GM21360 (cell line): ENCODE measurements around the gene MOB2.
"Not testable (repeated sequence)": the region's sequence is repeated elsewhere in the genome, so short reads cannot be mapped to it uniquely, and the experiment has no call there.

Experiments
- ATAC-seq: cut with Tn5 transposase; IDR thresholded peaks from one replicate; pipeline ENCODE4 v1.9.1; 2021; ENCODE audit warnings: mild to moderate bottlenecking, moderate library complexity; ENCODE audit not compliant: unreplicated experiment

The MOB2 gene

DNA sequence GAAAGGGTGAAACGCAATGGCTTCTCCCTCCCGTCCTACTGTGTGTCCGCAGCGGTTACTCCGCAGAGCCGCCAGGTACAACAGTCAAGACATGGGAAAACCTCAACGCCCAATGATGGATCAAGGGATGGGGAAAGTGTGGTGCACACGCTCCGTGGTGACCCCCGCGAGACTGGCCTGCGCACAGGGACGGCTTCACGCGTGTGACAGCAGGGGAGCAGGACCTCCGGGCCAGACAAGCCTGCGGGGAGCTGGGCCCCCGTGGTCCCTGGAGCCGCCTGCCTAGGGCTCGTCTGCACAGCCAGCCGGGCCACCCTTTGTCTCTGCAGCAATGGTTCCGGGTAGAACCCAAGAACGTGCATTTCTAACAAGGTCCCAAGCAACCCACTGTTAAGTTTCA lies 31.7 kb upstream of the MOB2 start:
- ATAC-seq: no peak

DNA sequence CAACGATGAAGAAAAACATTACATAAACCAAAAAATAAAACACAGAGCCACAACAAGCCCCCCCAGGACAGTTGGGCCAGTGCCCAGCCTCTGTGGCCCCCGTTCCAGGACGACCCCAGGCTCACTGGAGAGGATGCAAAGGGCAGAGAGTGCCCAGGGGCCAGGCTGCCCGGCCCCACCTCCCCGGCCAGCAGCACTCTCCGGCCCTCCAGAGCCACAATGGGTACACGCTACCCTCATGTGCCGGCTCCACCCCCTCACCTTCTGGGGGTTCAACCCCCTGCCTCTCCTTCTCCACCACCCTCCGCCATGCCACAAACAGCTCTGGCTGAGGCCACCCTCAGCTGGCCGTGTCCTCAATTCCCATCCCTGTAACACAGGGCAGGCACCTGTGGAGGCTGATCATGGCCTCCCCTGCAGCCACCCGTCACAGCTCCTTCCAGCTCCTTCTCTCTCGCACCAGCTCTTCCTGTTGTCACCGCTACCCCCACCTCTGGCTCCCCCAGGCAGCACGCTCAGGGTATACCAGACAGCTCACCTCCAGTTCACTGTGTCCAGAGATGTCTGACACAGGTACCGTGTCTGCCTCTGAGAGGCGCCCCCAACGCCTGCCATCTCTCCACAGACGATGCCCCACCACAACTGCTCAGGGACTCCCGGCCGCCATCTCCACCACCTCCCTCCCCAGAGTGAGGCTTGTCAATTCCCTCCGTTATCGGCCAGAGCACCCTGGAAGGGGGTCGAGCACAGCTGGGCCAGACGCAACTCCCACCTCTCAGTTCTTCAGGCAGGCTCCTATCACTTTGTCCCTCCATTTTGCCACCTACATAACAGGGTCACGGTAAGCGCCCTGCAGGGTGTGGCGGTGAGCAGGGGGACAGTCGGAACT lies 30.8 kb upstream of the MOB2 start:
- ATAC-seq: no peak

DNA sequence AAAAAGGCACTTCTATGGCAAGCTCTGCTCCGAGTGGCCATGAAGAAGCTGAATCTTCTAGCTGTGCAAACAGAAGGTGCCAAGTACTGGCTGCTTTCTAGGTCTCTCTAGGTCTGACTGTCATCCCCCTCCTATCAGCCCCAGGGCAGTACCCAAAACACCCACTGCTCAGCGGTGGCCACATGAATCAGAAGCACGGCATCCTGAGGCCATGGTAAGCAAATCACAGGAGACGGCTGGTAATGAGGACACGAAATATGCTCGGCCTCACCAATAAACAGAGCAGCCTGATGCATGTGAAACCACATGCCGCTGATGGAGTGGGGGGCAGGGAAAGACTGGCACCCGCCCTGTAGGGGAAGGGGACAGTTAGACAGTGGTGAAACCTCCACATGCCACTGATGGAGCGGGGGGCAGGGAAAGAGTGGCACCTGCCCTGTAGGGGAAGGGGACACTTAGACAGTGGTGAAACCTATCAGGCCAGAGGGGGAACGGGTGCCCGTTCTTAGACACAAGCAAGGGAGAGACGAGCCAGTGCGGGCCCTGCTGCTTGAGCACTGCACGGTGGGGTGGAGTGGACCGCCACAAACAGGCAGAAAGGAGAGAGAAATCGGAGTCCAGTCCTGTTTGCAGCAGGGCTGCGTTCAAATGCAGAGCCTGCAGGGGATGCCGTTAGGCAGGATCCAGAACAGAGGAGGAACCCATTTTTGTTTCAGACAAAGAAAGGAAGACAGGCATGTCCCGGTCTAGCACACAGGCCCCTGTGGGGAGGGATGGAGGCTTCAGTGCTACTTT lies 29.9 kb upstream of the MOB2 start:
- ATAC-seq: no peak

DNA sequence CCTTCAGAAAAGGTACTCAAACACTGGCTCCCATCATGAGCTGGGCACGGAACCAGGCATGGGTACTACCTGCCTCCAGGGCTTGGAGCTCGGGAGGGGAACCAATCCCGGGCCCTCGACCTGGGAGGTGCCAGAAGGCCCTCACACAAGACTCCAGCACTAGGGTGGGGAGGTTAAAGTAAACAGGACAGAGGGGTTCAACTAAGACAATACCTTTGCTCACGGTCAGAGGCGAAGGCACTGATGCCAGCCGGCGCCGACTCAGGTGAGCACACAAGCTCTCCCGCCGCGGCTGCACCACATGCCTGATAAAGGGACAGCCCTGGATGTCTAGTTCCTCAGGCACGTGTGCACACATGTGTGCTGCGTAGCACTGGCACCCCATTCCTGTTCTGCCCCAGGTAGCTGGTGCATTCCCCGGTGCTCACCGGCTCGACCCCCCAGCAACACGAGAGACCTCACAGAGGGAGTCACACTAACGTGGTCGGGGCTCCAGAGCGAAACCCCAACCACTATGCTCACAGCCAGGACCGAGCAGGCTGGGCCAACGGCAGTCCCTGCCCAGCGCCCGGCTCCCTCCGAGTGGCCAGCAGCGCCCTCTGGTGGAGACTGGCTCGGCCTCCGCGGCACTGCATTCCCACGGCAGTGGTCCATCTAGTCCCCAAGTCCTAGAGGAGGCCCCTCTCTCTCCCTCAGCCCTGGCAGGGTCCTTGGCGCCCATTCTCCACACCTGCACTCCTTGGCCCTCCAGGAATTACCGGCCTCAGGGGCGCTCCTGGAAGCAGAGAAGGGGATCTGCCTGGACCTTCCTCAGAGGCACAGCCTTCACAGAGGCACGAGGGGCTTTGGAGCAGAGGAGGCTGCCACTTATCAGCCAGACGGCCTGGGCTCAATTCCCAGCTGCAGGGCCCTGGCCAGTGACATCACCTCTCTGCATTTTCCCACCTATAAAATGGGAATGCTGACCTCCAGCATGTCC lies 28.8 kb upstream of the MOB2 start:
- ATAC-seq: no peak

- no peak for ATAC-seq
These were observed 27.9 kb upstream of the MOB2 start for GRCh38 chr11:1514336-1515061.

DNA sequence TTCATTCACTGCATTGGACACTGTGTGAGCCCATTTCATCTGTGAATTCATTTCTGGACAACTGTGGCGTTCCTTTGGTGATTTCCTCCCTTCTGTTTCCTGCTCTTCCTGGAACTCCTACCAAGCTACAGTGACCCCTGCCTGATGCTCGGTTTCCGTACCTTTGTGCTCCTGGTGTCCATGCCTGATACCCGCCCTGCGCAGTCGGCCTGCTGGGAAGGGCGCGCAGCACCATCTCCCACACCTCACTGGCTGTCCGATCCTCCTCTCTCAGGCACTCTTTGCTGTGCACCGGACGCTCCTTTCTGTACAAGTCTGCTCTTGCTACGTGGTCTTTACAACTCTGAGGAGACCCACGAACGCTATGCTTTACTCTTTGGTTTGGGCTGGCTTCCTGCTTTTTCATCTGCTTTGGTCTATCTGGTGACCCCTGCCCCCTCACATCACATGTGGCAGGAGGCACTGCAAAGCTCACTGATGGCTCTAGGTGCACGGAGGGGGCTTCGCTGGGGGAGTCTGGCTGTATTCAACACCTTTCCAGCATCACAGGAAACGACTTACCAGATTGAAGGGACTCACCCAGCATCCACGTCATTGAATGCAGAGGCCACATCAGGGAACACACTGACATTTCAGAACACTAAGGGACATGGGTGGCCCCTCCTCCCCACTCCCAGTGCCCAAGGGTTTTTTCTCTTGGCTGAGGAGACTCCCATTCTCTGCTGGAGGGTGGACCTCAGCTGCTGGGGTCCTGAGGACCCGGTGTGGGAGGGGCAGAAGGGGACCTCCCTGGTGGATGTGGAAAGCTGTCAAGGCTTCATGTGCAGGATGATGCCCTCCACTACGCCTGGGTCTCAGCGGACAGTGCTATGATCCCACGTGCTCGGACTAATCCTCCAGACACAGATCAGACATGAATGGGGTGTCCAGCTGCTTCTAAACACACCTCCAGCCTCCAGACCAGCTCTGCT lies 27.0 kb upstream of the MOB2 start:
- no peak for ATAC-seq

DNA sequence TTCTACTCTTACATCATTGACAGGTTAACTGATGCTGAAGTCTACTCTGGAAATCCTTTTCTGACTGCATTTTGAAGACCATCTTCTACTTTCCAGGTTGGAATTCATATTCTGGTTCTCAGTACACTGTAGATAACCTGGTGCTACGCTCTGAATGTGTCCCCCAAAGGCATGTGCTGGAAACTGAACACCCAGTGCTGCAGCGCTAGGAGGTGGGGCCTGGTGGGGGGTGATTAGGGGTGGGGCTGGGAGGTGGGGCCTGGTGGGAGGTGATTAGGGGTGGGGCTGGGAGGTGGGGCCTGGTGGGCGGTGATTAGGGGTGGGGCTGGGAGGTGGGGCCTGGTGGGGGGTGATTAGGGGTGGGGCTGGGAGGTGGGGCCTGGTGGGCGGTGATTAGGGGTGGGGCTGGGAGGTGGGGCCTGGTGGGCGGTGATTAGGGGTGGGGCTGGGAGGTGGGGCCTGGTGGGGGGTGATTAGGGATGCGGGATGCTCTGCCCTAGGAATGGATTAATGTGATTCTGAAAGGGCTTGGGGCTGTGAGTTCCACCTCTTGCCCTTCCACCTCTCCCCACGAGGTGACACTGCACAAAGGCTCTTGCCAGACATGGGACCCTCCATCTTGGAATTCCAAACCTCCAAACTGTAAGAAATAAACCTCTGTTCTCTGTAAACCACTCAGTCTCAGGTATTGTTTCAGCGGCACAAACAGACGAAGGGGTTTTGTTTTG lies 26.1 kb upstream of the MOB2 start:
- ATAC-seq: not testable (repeated sequence)

GRCh38 chr11:1511937-1512496 lies 25.4 kb upstream of the MOB2 start:
- no peak for ATAC-seq

DNA sequence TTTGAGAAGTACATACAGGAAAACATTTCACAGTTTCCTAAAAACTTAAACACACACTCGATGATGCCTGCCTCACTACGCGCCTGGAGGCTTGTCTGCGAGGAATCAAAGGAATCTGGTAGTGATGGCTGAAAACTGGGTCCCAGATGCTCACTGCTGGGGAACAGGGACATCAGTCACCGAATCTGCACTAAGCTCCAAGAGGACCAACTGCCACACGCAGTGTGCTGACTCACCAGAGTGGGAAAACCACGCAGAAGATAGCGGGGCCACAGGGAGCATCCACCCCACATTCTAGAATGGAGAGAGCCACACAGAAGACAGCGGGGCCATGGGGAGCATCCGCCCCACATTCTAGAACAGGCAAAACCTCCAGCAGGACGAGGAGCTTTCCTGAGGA lies 24.3 kb upstream of the MOB2 start:
- ATAC-seq: no peak

DNA sequence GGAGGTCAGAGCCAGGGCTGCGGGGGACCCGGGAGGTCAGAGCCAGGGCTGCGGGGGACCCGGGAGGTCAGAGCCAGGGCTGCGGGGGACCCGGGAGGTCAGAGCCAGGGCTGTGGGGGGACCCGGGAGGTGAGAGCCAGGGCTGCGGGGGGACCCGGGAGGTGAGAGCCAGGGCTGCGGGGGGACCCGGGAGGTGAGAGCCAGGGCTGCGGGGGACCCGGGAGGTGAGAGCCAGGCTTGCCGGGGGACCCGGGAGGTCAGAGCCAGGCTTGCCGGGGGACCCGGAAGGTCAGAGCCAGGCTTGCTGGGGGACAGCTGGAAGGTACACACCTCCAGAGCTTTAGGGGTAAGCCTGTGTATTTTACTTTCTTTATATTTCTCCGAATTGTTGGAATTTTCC lies 23.8 kb upstream of the MOB2 start:
- not testable (repeated sequence) for ATAC-seq

- ATAC-seq: no peak
These were observed 23.2 kb upstream of the MOB2 start for GRCh38 chr11:1509626-1510255.

GRCh38 chr11:1508986-1509385 lies 22.4 kb upstream of the MOB2 start:
- ATAC-seq: no peak

DNA sequence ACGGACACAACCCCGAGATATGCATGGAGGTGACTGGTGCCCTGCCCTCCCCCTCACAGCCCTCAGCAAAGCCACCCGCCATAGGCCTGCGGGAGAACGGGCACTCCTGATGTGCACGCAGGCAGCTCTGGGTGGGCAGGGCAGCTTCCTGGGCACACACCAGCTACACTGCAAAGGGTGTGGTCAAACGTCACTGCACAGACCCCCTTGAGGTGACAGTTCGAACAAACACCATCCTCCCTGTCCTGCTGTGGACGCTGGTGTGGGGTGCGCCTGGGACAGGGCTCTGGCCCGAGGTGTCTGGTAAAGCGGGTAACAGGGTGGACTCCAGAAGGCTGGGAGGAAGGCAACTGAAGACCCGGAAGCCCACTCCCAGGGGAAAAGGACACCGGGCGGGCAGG lies 21.9 kb upstream of the MOB2 start:
- ATAC-seq: no peak

- ATAC-seq: no peak
These were observed 21.0 kb upstream of the MOB2 start for GRCh38 chr11:1507381-1508140.

DNA sequence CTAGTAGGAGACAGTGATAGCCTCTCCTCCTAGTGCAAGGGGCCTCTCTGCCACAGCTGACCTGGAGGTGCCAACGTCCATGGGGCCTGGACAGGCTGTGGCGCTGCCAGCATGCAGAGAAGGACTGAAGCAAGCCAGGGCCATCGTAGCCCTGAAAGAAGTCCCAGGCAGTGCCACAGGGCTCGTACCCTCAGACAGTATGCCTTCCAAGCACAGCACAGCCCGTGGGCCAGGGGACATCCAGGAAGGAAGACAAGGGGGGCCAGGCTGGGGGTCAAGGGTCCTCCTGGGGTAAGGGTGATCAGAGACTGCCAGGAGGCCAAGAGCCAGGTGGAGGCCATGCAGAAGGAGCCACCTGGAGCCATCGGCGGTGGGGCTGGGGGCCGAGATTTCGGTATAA lies 20.4 kb upstream of the MOB2 start:
- ATAC-seq: no peak

DNA sequence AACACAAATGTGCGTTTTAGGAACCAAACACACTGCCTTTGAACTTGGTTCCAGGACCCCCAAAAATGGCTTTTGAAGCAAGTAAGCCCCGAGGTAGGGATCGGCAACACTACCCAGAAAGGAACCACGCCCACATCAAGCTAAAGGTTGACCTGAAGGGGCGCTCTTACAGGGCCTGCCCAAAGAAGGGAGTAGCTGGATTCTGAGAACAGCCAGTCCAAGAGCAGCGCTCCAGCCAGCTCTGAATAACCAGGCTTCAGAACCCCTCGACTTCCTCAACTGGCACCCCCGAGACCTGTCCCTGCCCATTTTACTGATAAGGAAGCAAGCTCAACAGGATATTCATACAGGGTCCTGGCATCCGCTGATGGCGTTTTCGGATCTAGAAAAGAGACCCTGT lies 18.9 kb upstream of the MOB2 start:
- ATAC-seq: no peak
